NB4 (cell line): ENCODE measurements around the gene CHST5.

ENCODE experiments used
- CTCF ChIP-seq: IDR thresholded peaks from one replicate; pipeline ENCODE4 v1.5.1; 2012; ENCODE audit warnings: low read depth, low read length
- MAX ChIP-seq: IDR thresholded peaks from 2 replicates; pipeline ENCODE4 v1.6.1; 2011; ENCODE audit warnings: low read depth, low read length
- MYC ChIP-seq: IDR thresholded peaks from 2 replicates; pipeline ENCODE4 v1.6.1; 2011; ENCODE audit warnings: low read depth, low read length
- POLR2A ChIP-seq: IDR thresholded peaks from 2 replicates; pipeline ENCODE4 v1.6.1; 2011; ENCODE audit warnings: mild to moderate bottlenecking; ENCODE audit not compliant: insufficient read length; ENCODE audit errors: extremely low read depth

- TF ChIP-seq POLR2A (no peak), CTCF (no peak), MYC (no peak), MAX (no peak)
Observed at GRCh38 chr16:75567911-75568310, 32.0 kb upstream of the CHST5 start.
